GM12873 (cell line): Measurements from ENCODE around the gene IQGAP2.

Experiments
- TF ChIP-seq, protein P1 (sequence below): IDR thresholded peaks from 2 replicates; pipeline ENCODE4 v1.5.1; 2012; ENCODE audit warnings: low read depth, mild to moderate bottlenecking, moderate library complexity, low read length, control low read depth; ENCODE audit not compliant: insufficient read depth; ENCODE audit errors: missing control alignments

IQGAP2 gene

DNA sequence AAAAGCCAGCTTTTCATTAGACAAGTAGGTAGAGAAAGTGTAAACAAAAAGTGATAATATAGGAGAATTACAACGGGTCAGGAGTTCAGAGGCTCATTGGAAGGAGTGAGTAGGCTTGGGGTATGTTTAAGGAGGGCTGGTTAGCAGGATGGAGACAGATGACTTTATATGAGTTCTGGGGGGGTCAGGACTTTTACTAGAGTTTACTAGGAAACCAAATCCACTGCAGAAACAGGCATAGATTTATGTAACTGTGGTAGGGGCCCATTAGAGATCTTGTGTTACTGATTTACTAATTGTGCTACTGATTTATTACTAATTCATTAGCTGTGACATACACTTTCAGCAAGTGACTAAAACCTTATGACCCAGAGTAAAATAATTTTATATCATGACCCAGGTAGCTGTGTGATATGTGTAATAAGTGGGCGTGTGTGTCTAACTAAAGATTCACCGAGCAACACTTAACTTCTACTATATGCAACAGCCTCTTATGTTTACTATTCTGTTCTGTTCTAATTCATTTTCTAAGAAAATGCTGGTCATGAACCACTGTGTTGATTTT is 73.5 kb downstream of the IQGAP2 start:
- TF ChIP-seq, protein P1, sequence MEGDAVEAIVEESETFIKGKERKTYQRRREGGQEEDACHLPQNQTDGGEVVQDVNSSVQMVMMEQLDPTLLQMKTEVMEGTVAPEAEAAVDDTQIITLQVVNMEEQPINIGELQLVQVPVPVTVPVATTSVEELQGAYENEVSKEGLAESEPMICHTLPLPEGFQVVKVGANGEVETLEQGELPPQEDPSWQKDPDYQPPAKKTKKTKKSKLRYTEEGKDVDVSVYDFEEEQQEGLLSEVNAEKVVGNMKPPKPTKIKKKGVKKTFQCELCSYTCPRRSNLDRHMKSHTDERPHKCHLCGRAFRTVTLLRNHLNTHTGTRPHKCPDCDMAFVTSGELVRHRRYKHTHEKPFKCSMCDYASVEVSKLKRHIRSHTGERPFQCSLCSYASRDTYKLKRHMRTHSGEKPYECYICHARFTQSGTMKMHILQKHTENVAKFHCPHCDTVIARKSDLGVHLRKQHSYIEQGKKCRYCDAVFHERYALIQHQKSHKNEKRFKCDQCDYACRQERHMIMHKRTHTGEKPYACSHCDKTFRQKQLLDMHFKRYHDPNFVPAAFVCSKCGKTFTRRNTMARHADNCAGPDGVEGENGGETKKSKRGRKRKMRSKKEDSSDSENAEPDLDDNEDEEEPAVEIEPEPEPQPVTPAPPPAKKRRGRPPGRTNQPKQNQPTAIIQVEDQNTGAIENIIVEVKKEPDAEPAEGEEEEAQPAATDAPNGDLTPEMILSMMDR = no peak

DNA sequence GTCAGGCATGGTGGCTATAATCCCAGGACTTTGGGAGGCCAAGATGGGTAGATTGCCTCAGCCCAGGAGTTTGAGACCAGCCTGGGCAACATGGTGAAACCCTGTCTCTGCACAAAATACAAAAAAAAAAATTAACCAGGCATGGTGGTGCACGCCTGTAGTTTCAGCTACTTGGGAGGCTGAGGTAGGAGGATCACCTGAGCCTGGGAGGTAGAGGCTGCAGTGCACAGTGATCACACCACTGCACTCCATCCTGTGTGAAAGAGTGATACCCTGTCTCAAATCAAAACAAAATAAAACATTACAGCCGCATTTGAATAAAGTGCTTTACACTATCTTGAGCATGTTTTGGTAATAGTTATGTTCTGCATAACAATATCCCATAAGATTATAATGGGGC is 74.0 kb downstream of the IQGAP2 start:
- TF ChIP-seq, protein P1 = no peak

GRCh38 chr5:76477571-76477970 is 74.5 kb downstream of the IQGAP2 start:
- TF ChIP-seq, protein P1 = no peak

- TF ChIP-seq, protein P1 = no peak
Measured at GRCh38 chr5:76479281-76479680, 76.2 kb downstream of the IQGAP2 start.

GRCh38 chr5:76479973-76480667 is 77.0 kb downstream of the IQGAP2 start:
- TF ChIP-seq, protein P1 = no peak

GRCh38 chr5:76482984-76483383 is 79.9 kb downstream of the IQGAP2 start:
- TF ChIP-seq, protein P1 = no peak

DNA sequence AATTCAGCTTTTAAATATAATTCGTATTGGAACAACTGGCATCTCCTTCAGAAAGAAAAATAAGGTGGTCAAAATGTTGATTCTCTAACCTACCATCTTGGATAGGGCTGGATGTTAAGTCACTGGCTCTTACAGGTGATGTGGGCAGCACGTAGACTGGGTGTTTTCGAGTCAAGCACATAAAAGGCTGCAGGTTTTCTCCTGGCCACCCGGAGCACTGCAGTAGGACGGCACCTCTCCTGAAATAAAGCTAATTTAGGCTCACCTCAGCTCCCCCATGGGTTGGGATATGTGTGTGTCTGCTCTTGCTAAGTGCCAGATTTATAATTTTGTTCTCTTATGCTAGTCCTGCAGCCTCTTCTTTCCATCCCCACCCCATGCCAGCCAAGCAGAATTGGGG is 80.3 kb downstream of the IQGAP2 start:
- TF ChIP-seq, protein P1 = peak; percentile 17
